Caco-2 (cell line): ENCODE data around the gene PPA2. TPM values are rescaled to one million over a fixed set of nuclear protein-coding genes. Genes with fewer than 3 reads are reported as not detected.
"Not testable (repeated sequence)": the region's sequence is repeated elsewhere in the genome, so short reads cannot be mapped to it uniquely, and the experiment has no call there.

Experiments
- BruUV-seq: library from RNA; stranded (reverse); fragments of 400-500 nt; replicated peaks from 2 replicates; lab custom pipeline; 2021; lab: Mats Ljungman, UMichigan
- CTCF ChIA-PET: fragments of 300-600 bp; sonication (Branson Sonifier 250); formaldehyde crosslinking; loops from one replicate; lab custom pipeline; 2022; ENCODE audit warnings: antibody characterized with exemption; lab: Charles Lee
- POLR2A ChIA-PET: fragments of 300-600 bp; sonication (Branson Sonifier 250); formaldehyde crosslinking; loops from one replicate; lab custom pipeline; 2022; ENCODE audit warnings: antibody characterized with exemption; lab: Charles Lee
- DNase-seq, 2 experiments: peaks; one replicate each; pipeline versions ENCODE4 v3.0.0 to v3.0.0-alpha.2; 2020 to 2022
- H3K27me3 ChIP-seq: replicated peaks from 2 replicates; pipeline ENCODE4 v1.6.0; 2011; ENCODE audit warnings: low read length; ENCODE audit not compliant: control insufficient read depth, insufficient read depth
- H3K36me3 ChIP-seq: 2 replicates; pipeline ENCODE4 v1.5.1; 2011; ENCODE audit warnings: low read length; ENCODE audit not compliant: control insufficient read depth, insufficient read depth
- H3K4me1 ChIP-seq: fragments of 250-450 bp; sonication (Bioruptor Pico); 2 replicates; pipeline ENCODE4 v1.5.1; 2020; ENCODE audit warnings: mild to moderate bottlenecking
- H3K4me3 ChIP-seq: 2 replicates; pipeline ENCODE4 v1.5.1; 2011; ENCODE audit warnings: low read depth, mild to moderate bottlenecking, control low read depth, low read length
- H3K9me3 ChIP-seq: fragments of 250-450 bp; sonication (Bioruptor Pico); 2 replicates; pipeline ENCODE4 v1.5.1; 2020; ENCODE audit warnings: mild to moderate bottlenecking, moderate library complexity
- H3K27ac Mint-ChIP-seq: one replicate; pipeline ENCODE4 v1.8.0; 2022; ENCODE audit warnings: mixed read lengths; ENCODE audit not compliant: unreplicated experiment
- H3K27me3 Mint-ChIP-seq: one replicate; pipeline ENCODE4 v1.8.0; 2022; ENCODE audit warnings: mixed read lengths; ENCODE audit not compliant: insufficient read depth, unreplicated experiment
- H3K36me3 Mint-ChIP-seq: one replicate; pipeline ENCODE4 v1.8.0; 2022; ENCODE audit warnings: mild to moderate bottlenecking, mixed read lengths; ENCODE audit not compliant: insufficient read depth, unreplicated experiment
- H3K4me1 Mint-ChIP-seq: one replicate; pipeline ENCODE4 v1.8.0; 2022; ENCODE audit warnings: low read depth, mixed read lengths; ENCODE audit not compliant: unreplicated experiment
- H3K4me3 Mint-ChIP-seq: one replicate; pipeline ENCODE4 v1.8.0; 2022; ENCODE audit warnings: mild to moderate bottlenecking, moderate library complexity, mixed read lengths; ENCODE audit not compliant: unreplicated experiment
- H3K9me3 Mint-ChIP-seq: one replicate; pipeline ENCODE4 v1.8.0; 2022; ENCODE audit warnings: mixed read lengths; ENCODE audit not compliant: unreplicated experiment
- CTCF ChIP-seq, 2 experiments: fragments of 200-600 bp in 1 of 2; IDR thresholded peaks; 1 replicate in 1 of 2; 2 replicates in 1 of 2; pipeline versions ENCODE4 v1.5.1 to v1.8.0; 2011 to 2022; ENCODE audit warnings: antibody characterized with exemption in 1 of 2, control low read depth in 1 of 2, inconsistent platforms in 1 of 2, low read depth in 1 of 2, low read length in 1 of 2, mild to moderate bottlenecking in 1 of 2, moderate library complexity in 1 of 2; ENCODE audit not compliant: insufficient read depth in 1 of 2, severe bottlenecking in 1 of 2, unreplicated experiment in 1 of 2
- intact Hi-C: fragments of 100-400 bp; cut with micrococcal nuclease; formaldehyde crosslinking; loops from one replicate; pipeline ENCODE4 v1.10.0; 2022; ENCODE audit not compliant: unreplicated experiment
- total RNA-seq: library from RNA; stranded (reverse); gene quantifications from 2 replicates; pipeline ENCODE4 v1.2.3, GENCODE V29; 2022

Gene PPA2
- total RNA-seq, 1 experiment from 2014 or later: 85.4 TPM

- H3K9me3 Mint-ChIP-seq: no peaks in the 10 kb centered on the region
- peaks cover 23% of the 10 kb centered on the region for H3K36me3 Mint-ChIP-seq
- intact Hi-C loops: loop anchor here (1.0 to 10.0 kb wide), 4 partner anchors 68 to 566 kb away; no protein-coding TSS in a partner anchor
- no peaks in the 10 kb centered on the region for H3K27me3 Mint-ChIP-seq
- H3K27ac Mint-ChIP-seq: no peak overlapping the region
- Histone ChIP-seq H3K36me3 (peaks cover 2% of the 10 kb centered on the region; the same call in 1 of the 2 replicates), H3K4me1 (peaks cover 9% of the 10 kb centered on the region), H3K4me3 (no peak overlapping the region), H3K27me3 (no peaks in the 10 kb centered on the region), H3K9me3 (no peaks in the 10 kb centered on the region; the same call in 1 of the 2 replicates)
- no peak overlapping the region for H3K4me3 Mint-ChIP-seq
- no TSS peak for BruUV-seq
- ChIA-PET CTCF (interaction anchor here (0.6 kb wide), 1 partner anchor 298 kb away, joined by 5 read pairs; no protein-coding TSS in a partner anchor), POLR2A (no interaction called here)
- peaks cover 8% of the 10 kb centered on the region for H3K4me1 Mint-ChIP-seq
- no peak for DNase-seq
- TF ChIP-seq CTCF (IDR thresholded peaks at IDR 0.05; ENCODE audit: insufficient read depth in 1 of 2, low read depth in 1 of 2, low read length in 1 of 2, severe bottlenecking in 1 of 2, unreplicated experiment in 1 of 2): no peak
These were observed 3.1 kb downstream of the PPA2 start for GRCh38 chr4:105470766-105471165.

GRCh38 chr4:105469736-105470135 is 4.1 kb downstream of the PPA2 start:
- intact Hi-C loops: loop anchor here (5.0 to 10.0 kb wide), 3 partner anchors 67 to 565 kb away; no protein-coding TSS in a partner anchor
- Mint-ChIP-seq H3K27ac (no peak overlapping the region), H3K4me3 (no peak overlapping the region), H3K36me3 (peaks cover 34% of the 10 kb centered on the region), H3K9me3 (no peaks in the 10 kb centered on the region), H3K27me3 (no peaks in the 10 kb centered on the region), H3K4me1 (peaks cover 8% of the 10 kb centered on the region)
- no peak for DNase-seq
- no peak for TF ChIP-seq CTCF (IDR thresholded peaks at IDR 0.05; ENCODE audit: insufficient read depth in 1 of 2, low read depth in 1 of 2, low read length in 1 of 2, severe bottlenecking in 1 of 2, unreplicated experiment in 1 of 2)
- CTCF ChIA-PET: no interaction called here
- no peaks in the 10 kb centered on the region; the same call in 1 of the 2 replicates for H3K9me3 ChIP-seq
- POLR2A ChIA-PET: no interaction called here
- no peak overlapping the region for H3K4me3 ChIP-seq
- peaks cover 9% of the 10 kb centered on the region for H3K4me1 ChIP-seq
- no TSS peak for BruUV-seq
- H3K27me3 ChIP-seq: no peaks in the 10 kb centered on the region
- H3K36me3 ChIP-seq: peaks cover 2% of the 10 kb centered on the region; the same call in 1 of the 2 replicates

- no peaks in the 10 kb centered on the region; the same call in 1 of the 2 replicates for H3K9me3 ChIP-seq
- H3K27me3 ChIP-seq: no peaks in the 10 kb centered on the region
- DNase-seq: no peak
- no TSS peak for BruUV-seq
- Mint-ChIP-seq H3K4me3 (no peak overlapping the region), H3K36me3 (peaks cover 23% of the 10 kb centered on the region), H3K27ac (no peak overlapping the region), H3K27me3 (no peaks in the 10 kb centered on the region), H3K9me3 (no peaks in the 10 kb centered on the region), H3K4me1 (peaks cover 4% of the 10 kb centered on the region)
- no peak overlapping the region for H3K4me3 ChIP-seq
- no peaks in the 10 kb centered on the region for H3K4me1 ChIP-seq
- no peak for TF ChIP-seq CTCF (IDR thresholded peaks at IDR 0.05; ENCODE audit: insufficient read depth in 1 of 2, low read depth in 1 of 2, low read length in 1 of 2, severe bottlenecking in 1 of 2, unreplicated experiment in 1 of 2)
- ChIA-PET POLR2A (no interaction called here), CTCF (interaction anchor here (0.7 kb wide), 1 partner anchor 163 kb away, joined by 3 read pairs; no protein-coding TSS in a partner anchor)
- intact Hi-C loops: no loop called here
- peaks cover 2% of the 10 kb centered on the region; the same call in 1 of the 2 replicates for H3K36me3 ChIP-seq
These were observed 7.3 kb downstream of the PPA2 start for GRCh38 chr4:105466580-105466979.

GRCh38 chr4:105464563-105464962 is 9.3 kb downstream of the PPA2 start:
- CTCF ChIA-PET, H3K27ac Mint-ChIP-seq: not testable (repeated sequence)
- H3K36me3 Mint-ChIP-seq: peaks cover 23% of the 10 kb centered on the region

More at GRCh38 chr4:105464563-105464962, 9.3 kb downstream of the PPA2 start:
- POLR2A ChIA-PET, H3K9me3 ChIP-seq, BruUV-seq, intact Hi-C loops, H3K27me3 Mint-ChIP-seq, H3K4me1 ChIP-seq, H3K36me3 ChIP-seq, H3K4me3 ChIP-seq, DNase-seq, H3K4me1 Mint-ChIP-seq, H3K27me3 ChIP-seq, H3K9me3 Mint-ChIP-seq, H3K4me3 Mint-ChIP-seq: not testable (repeated sequence)
